ENCODE measurements around the gene MRPL21. TPM values are rescaled to one million over a fixed set of nuclear protein-coding genes. Genes with fewer than 3 reads are reported as not detected.
A peak's percentile ranks its signal among the peaks of the same experiment; 100 is the strongest.

The MRPL21 gene
- total and polyA plus RNA-seq, 2 of the 13 experiments (the other 11 are each of a cell fraction or from before 2014, with no cell fraction given): 61.5 to 100 TPM

GRCh38 chr11:68857037-68857586 is 46.5 kb downstream of the MRPL21 start:
- ChIA-PET POLR2A (interaction anchor here (0.6 to 3.5 kb wide), 2 partner anchors 13 to 48 kb away, joined by 3 to 31 read pairs; no protein-coding TSS in a partner anchor), CTCF (ENCODE audit: low intra/inter-chr PET ratio, low total read pairs) (no interaction called here)
- H3K27me3 ChIP-seq (ENCODE audit: control insufficient read depth in 1 of 2, insufficient read depth in 2 of 2, low read length in 2 of 2): no peaks in the 10 kb centered on the region
- peak overlapping the region; percentile 71 for H3K27ac ChIP-seq (ENCODE audit: extremely low read length, insufficient read depth, low read length)
- no peaks in the 10 kb centered on the region for H3K36me3 ChIP-seq (replicated peaks in 1 of 2; ENCODE audit: control insufficient read depth in 1 of 2, insufficient read depth in 2 of 2, low read length in 2 of 2)
- H3K79me2 ChIP-seq (ENCODE audit: insufficient read depth, low read length): no peaks in the 10 kb centered on the region
- H3K4me2 ChIP-seq (ENCODE audit: low read depth, low read length): peak overlapping the region; percentile 79
- in situ Hi-C loops (cut with HindIII; ENCODE audit: extremely low pct_ligation_motif_present, low pct_unique_long_range_greater_than_20kb) (no loop called here), intact Hi-C loops (cut with micrococcal nuclease; ENCODE audit: unreplicated experiment) (loop anchor here (2.0 kb wide), 1 partner anchor 18 kb away; no protein-coding TSS in a partner anchor)
- peak overlapping the region in 2 of 3 experiments; percentile 27 to 47; a peak in 1 of 6 replicates for H3K4me3 ChIP-seq (replicated peaks in 1 of 3; ENCODE audit: insufficient read depth in 1 of 3, low read depth in 2 of 3, low read length in 3 of 3)
- 8% methylated on average over 8 of the region's 8 CpGs for WGBS (ENCODE audit: low lambda C conversion rate)
- H3K9ac ChIP-seq (ENCODE audit: insufficient read depth, low read depth, low read length): peak overlapping the region; percentile 24; the same call in 1 of the 2 replicates
- H3K9me3 ChIP-seq (ENCODE audit: low read length): no peaks in the 10 kb centered on the region
- no peaks in the 10 kb centered on the region for H4K20me1 ChIP-seq (ENCODE audit: insufficient read depth, low read length)
- H2AFZ ChIP-seq (ENCODE audit: low read length): no peak overlapping the region
- DNase-seq (ENCODE audit: low spot score) (no peak), ATAC-seq (peak; percentile 71), FAIRE-seq (peak; percentile 42)
- BruUV-seq (replicated peaks): no TSS peak
- H3K4me1 ChIP-seq (ENCODE audit: insufficient read depth, low read length): peaks cover 53% of the 10 kb centered on the region
- TF ChIP-seq FLYWCH1 (CRISPR knock-in tag; IDR thresholded peaks at IDR 0.05) (no peak), ZBED4 (CRISPR knock-in tag; IDR thresholded peaks at IDR 0.05; ENCODE audit: borderline replicate concordance) (0 out of 2 replicates have a peak, but pooled peaks have one; percentile 26), ZFX (CRISPR knock-in tag; IDR thresholded peaks at IDR 0.05; ENCODE audit: low read depth) (0 out of 2 replicates have a peak, but pooled peaks have one; percentile 2), ZBTB37 (CRISPR knock-in tag; IDR thresholded peaks at IDR 0.05) (0 out of 2 replicates have a peak, but pooled peaks have one; percentile 46), CCAR2 (optimal IDR thresholded peaks at IDR 0.05; ENCODE audit: low read depth, low read length) (peak; percentile 10), USF2 (IDR thresholded peaks at IDR 0.05; ENCODE audit: low read depth, low read length) (no peak), USF2 (CRISPR knock-in tag; IDR thresholded peaks at IDR 0.05; ENCODE audit: borderline replicate concordance) (peak; percentile 18; the same call in 1 of the 2 replicates), AKNA (CRISPR knock-in tag; IDR thresholded peaks at IDR 0.05; ENCODE audit: borderline replicate concordance) (0 out of 2 replicates have a peak, but pooled peaks have one; percentile 24), ZNF33B (CRISPR knock-in tag; IDR thresholded peaks at IDR 0.05) (no peak), ZC3H13 (CRISPR knock-in tag; IDR thresholded peaks at IDR 0.05) (no peak)

Data from HepG2 (cell line).